B cell (primary cell): ENCODE measurements around the gene STAC. TPM values are rescaled to one million over a fixed set of nuclear protein-coding genes. Genes with fewer than 3 reads are reported as not detected.

Source experiments
- ATAC-seq: fragments of 200-7000 bp; cut with Tn5 transposase; one replicate; pipeline ENCODE4 v1.10.0; 2021; ENCODE audit warnings: low read depth, mild to moderate bottlenecking, moderate number of reproducible peaks, moderate library complexity
- CTCF ChIA-PET: fragments of 350-600 bp; sonication (Branson Sonifier 250); formaldehyde crosslinking; loops from one replicate; lab custom pipeline; 2021; ENCODE audit warnings: antibody characterized with exemption, inconsistent platforms; lab: Charles Lee
- POLR2A ChIA-PET: fragments of 350-600 bp; sonication (Branson Sonifier 250); formaldehyde crosslinking; loops from one replicate; lab custom pipeline; 2021; ENCODE audit warnings: antibody characterized with exemption; lab: Charles Lee
- DNase-seq: peaks from one replicate; pipeline ENCODE4 v3.0.0; 2013
- H2AFZ ChIP-seq: 2 replicates; pipeline ENCODE4 v1.6.1; 2012; ENCODE audit warnings: mild to moderate bottlenecking, low read depth, low read length; ENCODE audit not compliant: insufficient read depth, poor library complexity, severe bottlenecking
- H3K27ac ChIP-seq, 2 donors: 1 replicate in 1 of 2; 2 replicates in 1 of 2; pipeline ENCODE4 v1.5.1; 2012 to 2013; ENCODE audit warnings: low read length in 2 of 2, mild to moderate bottlenecking in 2 of 2, moderate library complexity in 1 of 2
- H3K27me3 ChIP-seq, 4 experiments: fragments of 200-600 bp in 1 of 4; sonication (generic) in 1 of 4; replicated peaks in 1 of 4; 1 replicate in 2 of 4; 2 replicates in 2 of 4; pipeline versions ENCODE4 v1.6.1 to v1.7.0; 2013 to 2016; ENCODE audit warnings: low read length in 3 of 4, mild to moderate bottlenecking in 2 of 4, mixed read lengths in 1 of 4, moderate library complexity in 1 of 4; ENCODE audit not compliant: insufficient read depth in 4 of 4, control insufficient read depth in 3 of 4; ENCODE audit errors: control extremely low read depth in 1 of 4
- H3K36me3 ChIP-seq, 2 experiments: replicated peaks in 1 of 2; 1 replicate in 1 of 2; 2 replicates in 1 of 2; pipeline versions ENCODE4 v1.6.1 to v1.7.1; 2013; ENCODE audit warnings: low read length in 1 of 2; ENCODE audit not compliant: insufficient read depth in 2 of 2, control insufficient read depth in 1 of 2; ENCODE audit errors: control extremely low read depth in 1 of 2, extremely low read depth in 1 of 2
- H3K4me1 ChIP-seq, 2 donors: fragments of 200-600 bp in 1 of 2; sonication (generic) in 1 of 2; 1 replicate in 1 of 2; 2 replicates in 1 of 2; pipeline versions ENCODE4 v1.5.1 to v1.6.1; 2013 to 2017; ENCODE audit warnings: low read length in 2 of 2; ENCODE audit not compliant: control insufficient read depth in 2 of 2, insufficient read depth in 2 of 2
- H3K4me2 ChIP-seq: replicated peaks from 2 replicates; pipeline ENCODE3; 2012; ENCODE audit warnings: mild to moderate bottlenecking, low read depth, low read length; ENCODE audit not compliant: poor library complexity, severe bottlenecking
- H3K4me3 ChIP-seq, 5 experiments: fragments of 200-600 bp in 1 of 5; sonication (generic) in 1 of 5; 1 replicate in 3 of 5; 2 replicates in 2 of 5; pipeline versions ENCODE4 v1.5.1 to v1.7.0; 2011 to 2016; ENCODE audit warnings: low read length in 4 of 5, mild to moderate bottlenecking in 4 of 5, low read depth in 2 of 5, control low read depth in 1 of 5, moderate library complexity in 1 of 5; ENCODE audit not compliant: insufficient read depth in 1 of 5; ENCODE audit errors: control extremely low read depth in 1 of 5, extremely low read depth in 1 of 5
- H3K79me2 ChIP-seq: fragments of 200-600 bp; sonication (generic); one replicate; pipeline ENCODE4 v1.6.0; 2016; ENCODE audit warnings: low read length; ENCODE audit not compliant: control insufficient read depth, insufficient read depth
- H3K9ac ChIP-seq: fragments of 200-600 bp; sonication (generic); 2 replicates; pipeline ENCODE4 v1.6.1; 2017; ENCODE audit warnings: mild to moderate bottlenecking, low read length, moderate library complexity
- H3K9me3 ChIP-seq, 3 donors: one replicate each; pipeline versions ENCODE4 v1.6.1 to v1.7.1; 2013; ENCODE audit warnings: low read length in 2 of 3; ENCODE audit not compliant: control insufficient read depth in 2 of 3, insufficient read depth in 1 of 3; ENCODE audit errors: control extremely low read depth in 1 of 3
- H4K20me1 ChIP-seq: 2 replicates; pipeline ENCODE4 v1.6.0; 2012; ENCODE audit warnings: mild to moderate bottlenecking, low read length; ENCODE audit not compliant: insufficient read depth, control insufficient read depth, poor library complexity, severe bottlenecking
- H3K27ac Mint-ChIP-seq: one replicate; pipeline ENCODE4 v1.8.0; 2021; ENCODE audit warnings: mixed read lengths
- H3K27me3 Mint-ChIP-seq: one replicate; pipeline ENCODE4 v1.8.0; 2021; ENCODE audit warnings: mixed read lengths
- H3K4me1 Mint-ChIP-seq: one replicate; pipeline ENCODE4 v1.8.0; 2021; ENCODE audit warnings: mixed read lengths
- H3K4me3 Mint-ChIP-seq: one replicate; pipeline ENCODE4 v1.8.0; 2021; ENCODE audit warnings: mixed read lengths
- H3K9me3 Mint-ChIP-seq: one replicate; pipeline ENCODE4 v1.8.0; 2022; ENCODE audit warnings: mixed read lengths; ENCODE audit not compliant: insufficient read depth
- EZH2 ChIP-seq: IDR thresholded peaks from 2 replicates; pipeline ENCODE4 v1.6.1; 2012; ENCODE audit warnings: borderline replicate concordance, low read depth, mild to moderate bottlenecking, moderate library complexity, low read length; ENCODE audit not compliant: insufficient read depth, poor library complexity, severe bottlenecking
- WGBS: methylation state at CpG from one replicate; pipeline ENCODE4 v1.1.5; 2013; ENCODE audit warnings: missing lambda C conversion rate; ENCODE audit not compliant: insufficient coverage; 5-methylcytosine and 5-hydroxymethylcytosine counted together
- intact Hi-C: fragments of 100-400 bp; cut with micrococcal nuclease; formaldehyde crosslinking; loops from one replicate; pipeline ENCODE4 v1.10.0; 2022
- polyA plus RNA-seq: library from polyadenylated mRNA; depleted of rRNA; stranded (reverse); fragments of >200 nt; gene quantifications from 2 replicates; pipeline ENCODE4 v1.2.3, GENCODE V29; 2012
- total RNA-seq, 2 donors: library from RNA; stranded (reverse); fragments of 120-200 nt in 1 of 2; gene quantifications; 1 replicate in 1 of 2; 2 replicates in 1 of 2; pipeline versions ENCODE4 v1.2.3 to v1.2.4, GENCODE V29; 2013 to 2022
- TF ChIP-seq, protein P1 (sequence below): fragments of 200-600 bp; IDR thresholded peaks from one replicate; pipeline ENCODE4 v1.8.0; 2022; ENCODE audit warnings: antibody characterized with exemption, mild to moderate bottlenecking

The STAC gene
- total and polyA plus RNA-seq, 2 donors (not counting 1 experiment from before 2014, with no cell fraction given): not detected

DNA sequence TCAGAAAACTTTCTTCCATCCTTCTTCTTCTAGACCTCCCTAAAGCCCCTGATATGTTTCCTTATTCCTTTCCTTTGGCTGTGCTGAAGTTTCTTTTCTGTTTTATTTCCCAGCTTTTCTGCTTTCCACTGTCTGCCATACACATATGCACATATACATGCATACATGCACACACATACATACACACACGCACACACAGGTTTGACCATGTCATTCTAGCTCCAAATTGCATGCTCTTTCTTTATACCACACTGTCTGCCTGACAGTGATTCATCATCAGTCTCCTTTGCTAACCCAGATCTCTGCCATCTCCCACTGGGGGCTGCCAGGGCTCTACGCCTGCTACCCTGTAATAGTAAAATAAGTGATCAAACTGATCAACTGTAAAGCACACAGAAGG is 181.3 kb downstream of the STAC start:
- Histone ChIP-seq H3K4me2 (no peak overlapping the region), H3K4me3 (no peak overlapping the region), H3K79me2 (no peaks in the 10 kb centered on the region), H3K27me3 (peaks cover 0 to 6% (median 0%) of the 10 kb centered on the region in 4 experiments), H3K9me3 (no peaks in the 10 kb centered on the region), H3K27ac (no peak overlapping the region), H3K36me3 (no peaks in the 10 kb centered on the region), H3K9ac (no peak overlapping the region), H3K4me1 (peaks cover 13 to 14% of the 10 kb centered on the region in 2 donors), H4K20me1 (no peaks in the 10 kb centered on the region), H2AFZ (no peak overlapping the region)
- intact Hi-C loops: no loop called here
- Mint-ChIP-seq H3K4me3 (no peak overlapping the region), H3K4me1 (peaks cover 18% of the 10 kb centered on the region), H3K27me3 (peaks cover 10% of the 10 kb centered on the region), H3K27ac (no peak overlapping the region), H3K9me3 (peaks cover under 1% of the 10 kb centered on the region)
- ChIA-PET POLR2A (no interaction called here), CTCF (no interaction called here)
- DNase-seq (no peak), ATAC-seq (no peak)
- TF ChIP-seq, protein P1, sequence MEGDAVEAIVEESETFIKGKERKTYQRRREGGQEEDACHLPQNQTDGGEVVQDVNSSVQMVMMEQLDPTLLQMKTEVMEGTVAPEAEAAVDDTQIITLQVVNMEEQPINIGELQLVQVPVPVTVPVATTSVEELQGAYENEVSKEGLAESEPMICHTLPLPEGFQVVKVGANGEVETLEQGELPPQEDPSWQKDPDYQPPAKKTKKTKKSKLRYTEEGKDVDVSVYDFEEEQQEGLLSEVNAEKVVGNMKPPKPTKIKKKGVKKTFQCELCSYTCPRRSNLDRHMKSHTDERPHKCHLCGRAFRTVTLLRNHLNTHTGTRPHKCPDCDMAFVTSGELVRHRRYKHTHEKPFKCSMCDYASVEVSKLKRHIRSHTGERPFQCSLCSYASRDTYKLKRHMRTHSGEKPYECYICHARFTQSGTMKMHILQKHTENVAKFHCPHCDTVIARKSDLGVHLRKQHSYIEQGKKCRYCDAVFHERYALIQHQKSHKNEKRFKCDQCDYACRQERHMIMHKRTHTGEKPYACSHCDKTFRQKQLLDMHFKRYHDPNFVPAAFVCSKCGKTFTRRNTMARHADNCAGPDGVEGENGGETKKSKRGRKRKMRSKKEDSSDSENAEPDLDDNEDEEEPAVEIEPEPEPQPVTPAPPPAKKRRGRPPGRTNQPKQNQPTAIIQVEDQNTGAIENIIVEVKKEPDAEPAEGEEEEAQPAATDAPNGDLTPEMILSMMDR: no peak
- no peak for TF ChIP-seq EZH2
- WGBS: 100% methylated on average over 1 of the region's 2 CpGs

GRCh38 chr3:36562945-36563344 is 182.6 kb downstream of the STAC start:
- H3K27me3 ChIP-seq: peaks cover 0 to 6% (median 0%) of the 10 kb centered on the region in 4 experiments
- intact Hi-C loops: no loop called here
- DNase-seq (no peak), ATAC-seq (no peak)
- H3K27ac ChIP-seq: no peak overlapping the region
- WGBS: no CpG with 5 or more reads among the region's 1 CpG
- peaks cover 4% of the 10 kb centered on the region for H3K9me3 Mint-ChIP-seq
- no peaks in the 10 kb centered on the region for H3K9me3 ChIP-seq
- CTCF ChIA-PET: no interaction called here
- H3K4me3 Mint-ChIP-seq: no peak overlapping the region
- POLR2A ChIA-PET: no interaction called here
- no peaks in the 10 kb centered on the region for H3K36me3 ChIP-seq
- no peak overlapping the region for H3K27ac Mint-ChIP-seq
- peaks cover 1 to 2% of the 10 kb centered on the region in 2 donors for H3K4me1 ChIP-seq
- peaks cover 6% of the 10 kb centered on the region for H3K4me1 Mint-ChIP-seq
- no peaks in the 10 kb centered on the region for H4K20me1 ChIP-seq
- peaks cover 10% of the 10 kb centered on the region for H3K27me3 Mint-ChIP-seq
- H3K4me2 ChIP-seq: no peak overlapping the region
- no peak overlapping the region for H2AFZ ChIP-seq
- no peaks in the 10 kb centered on the region for H3K79me2 ChIP-seq
- no peak overlapping the region for H3K4me3 ChIP-seq
- TF ChIP-seq, protein P1: no peak
- TF ChIP-seq EZH2: no peak
- no peak overlapping the region for H3K9ac ChIP-seq
